Neural crest cell (in vitro differentiated cells): ENCODE measurements around the gene PXMP2. TPM values are rescaled to one million over a fixed set of nuclear protein-coding genes. Genes with fewer than 3 reads are reported as not detected.
A peak's percentile ranks its signal among the peaks of the same experiment; 100 is the strongest.
"Not testable (repeated sequence)": the region's sequence is repeated elsewhere in the genome, so short reads cannot be mapped to it uniquely, and the experiment has no call there.

Experiments
- DNase-seq: peaks from one replicate; pipeline ENCODE4 v3.0.0; 2021; ENCODE audit warnings: low read depth, mixed read lengths, low spot score
- H3K27ac Mint-ChIP-seq: one replicate; pipeline ENCODE4 v1.8.0; 2021; ENCODE audit warnings: mild to moderate bottlenecking, mixed read lengths; ENCODE audit not compliant: unreplicated experiment
- H3K27me3 Mint-ChIP-seq: 2 replicates; pipeline ENCODE4 v1.8.0; 2021; ENCODE audit warnings: low read depth, mild to moderate bottlenecking, mixed read lengths
- H3K36me3 Mint-ChIP-seq: 2 replicates; pipeline ENCODE4 v1.8.0; 2021; ENCODE audit warnings: low read depth, mild to moderate bottlenecking, mixed read lengths
- H3K4me1 Mint-ChIP-seq: 2 replicates; pipeline ENCODE4 v1.8.0; 2021; ENCODE audit warnings: mixed read lengths
- H3K4me3 Mint-ChIP-seq: one replicate; pipeline ENCODE4 v1.8.0; 2021; ENCODE audit warnings: mild to moderate bottlenecking, mixed read lengths
- H3K9me3 Mint-ChIP-seq: 2 replicates; pipeline ENCODE4 v1.8.0; 2021; ENCODE audit warnings: mixed read lengths
- total RNA-seq: library from RNA; stranded (reverse); gene quantifications from 2 replicates; pipeline ENCODE4 v1.2.1, GENCODE V29; 2021
- TF ChIP-seq, protein P1 (sequence below): fragments of 200-600 bp; sonication (generic); conservative IDR thresholded peaks from 2 replicates; pipeline ENCODE4 v1.5.0; 2021; ENCODE audit warnings: antibody characterized with exemption, mild to moderate bottlenecking

PXMP2 gene
- total RNA-seq, 1 donor from 2014 or later = 33.5 TPM

DNA sequence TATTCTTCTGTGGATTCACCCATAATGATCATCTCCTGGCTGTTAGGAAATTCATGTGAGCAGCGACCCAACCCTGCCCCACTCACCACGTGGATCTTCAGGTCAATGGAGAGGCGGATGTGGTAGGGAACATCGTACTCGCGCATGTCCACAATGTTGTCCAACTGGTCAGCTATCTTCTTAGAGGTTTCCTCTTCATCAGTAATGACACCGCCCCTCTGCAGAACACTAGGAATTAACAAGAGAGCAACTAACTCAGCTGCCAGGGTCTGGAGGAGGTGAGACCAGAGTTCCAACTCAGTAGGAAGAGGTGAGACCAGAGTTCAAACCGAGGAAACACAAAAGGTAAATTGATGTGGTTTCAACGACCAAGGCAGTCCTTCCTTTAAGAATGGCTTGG is 9.9 kb upstream of the PXMP2 start:
- no peaks in the 10 kb centered on the region for H3K27me3 Mint-ChIP-seq

DNA sequence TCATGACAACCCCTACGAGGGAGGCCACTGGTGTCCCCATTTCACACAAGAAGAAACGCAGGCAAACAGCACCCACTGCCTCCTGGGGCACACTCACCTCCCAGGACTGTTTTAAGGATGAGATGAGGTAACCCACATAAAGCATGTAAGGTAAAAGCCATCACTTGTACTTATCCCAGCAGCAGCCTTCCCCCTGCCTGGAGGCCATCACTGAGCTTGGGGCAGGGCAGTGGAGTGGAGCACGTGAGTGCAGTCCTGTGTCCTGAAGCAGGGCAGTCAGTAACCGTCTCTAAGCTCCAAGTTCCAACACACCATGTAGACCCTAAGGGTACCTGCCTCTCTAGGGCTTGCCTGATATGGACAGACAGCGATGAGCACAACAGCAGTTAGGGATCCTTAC is 2.0 kb upstream of the PXMP2 start:
- DNase-seq = no peak
- Mint-ChIP-seq H3K9me3 (peaks cover 6% of the 10 kb centered on the region), H3K27ac (peak overlapping the region; percentile 86), H3K27me3 (peaks cover 6% of the 10 kb centered on the region), H3K4me3 (peak overlapping the region; percentile 90), H3K4me1 (peaks cover 24% of the 10 kb centered on the region), H3K36me3 (peaks cover 24% of the 10 kb centered on the region)
- TF ChIP-seq, protein P1, sequence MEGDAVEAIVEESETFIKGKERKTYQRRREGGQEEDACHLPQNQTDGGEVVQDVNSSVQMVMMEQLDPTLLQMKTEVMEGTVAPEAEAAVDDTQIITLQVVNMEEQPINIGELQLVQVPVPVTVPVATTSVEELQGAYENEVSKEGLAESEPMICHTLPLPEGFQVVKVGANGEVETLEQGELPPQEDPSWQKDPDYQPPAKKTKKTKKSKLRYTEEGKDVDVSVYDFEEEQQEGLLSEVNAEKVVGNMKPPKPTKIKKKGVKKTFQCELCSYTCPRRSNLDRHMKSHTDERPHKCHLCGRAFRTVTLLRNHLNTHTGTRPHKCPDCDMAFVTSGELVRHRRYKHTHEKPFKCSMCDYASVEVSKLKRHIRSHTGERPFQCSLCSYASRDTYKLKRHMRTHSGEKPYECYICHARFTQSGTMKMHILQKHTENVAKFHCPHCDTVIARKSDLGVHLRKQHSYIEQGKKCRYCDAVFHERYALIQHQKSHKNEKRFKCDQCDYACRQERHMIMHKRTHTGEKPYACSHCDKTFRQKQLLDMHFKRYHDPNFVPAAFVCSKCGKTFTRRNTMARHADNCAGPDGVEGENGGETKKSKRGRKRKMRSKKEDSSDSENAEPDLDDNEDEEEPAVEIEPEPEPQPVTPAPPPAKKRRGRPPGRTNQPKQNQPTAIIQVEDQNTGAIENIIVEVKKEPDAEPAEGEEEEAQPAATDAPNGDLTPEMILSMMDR = no peak

More for the DNA sequence above, 9.9 kb upstream of the PXMP2 start:
- H3K27ac Mint-ChIP-seq = no peak overlapping the region
- H3K36me3 Mint-ChIP-seq = peaks cover 37% of the 10 kb centered on the region
- H3K9me3 Mint-ChIP-seq = no peaks in the 10 kb centered on the region
- TF ChIP-seq, protein P1 = no peak
- DNase-seq = no peak
- no peak overlapping the region for H3K4me3 Mint-ChIP-seq
- no peaks in the 10 kb centered on the region for H3K4me1 Mint-ChIP-seq

DNA sequence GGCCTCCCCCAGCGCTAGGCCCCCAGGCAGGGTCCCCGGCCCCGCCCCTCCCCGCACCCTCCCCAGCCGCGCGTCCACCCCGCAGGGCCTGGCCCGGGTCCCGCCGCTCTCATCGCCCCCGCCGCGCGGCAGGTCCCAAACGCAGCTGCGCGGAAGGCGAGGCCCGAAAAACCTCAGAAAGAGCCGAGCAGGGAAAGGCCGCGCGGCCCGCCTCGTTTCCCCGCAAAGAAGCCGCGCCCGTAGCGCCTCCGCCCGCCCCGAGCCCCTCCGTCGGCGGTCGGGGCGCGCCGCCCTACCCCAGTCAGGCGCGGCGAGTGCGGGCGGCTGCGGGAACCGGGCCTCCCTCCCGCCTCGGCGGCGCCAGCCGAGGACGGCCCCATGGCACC is 569 bp upstream of the PXMP2 start:
- Mint-ChIP-seq H3K36me3 (peaks cover 27% of the 10 kb centered on the region), H3K27me3 (peaks cover 6% of the 10 kb centered on the region), H3K4me3 (peak overlapping the region; percentile 90), H3K4me1 (peaks cover 24% of the 10 kb centered on the region), H3K27ac (no peak overlapping the region), H3K9me3 (peaks cover 6% of the 10 kb centered on the region)
- no peak for DNase-seq
- TF ChIP-seq, protein P1 = no peak

DNA sequence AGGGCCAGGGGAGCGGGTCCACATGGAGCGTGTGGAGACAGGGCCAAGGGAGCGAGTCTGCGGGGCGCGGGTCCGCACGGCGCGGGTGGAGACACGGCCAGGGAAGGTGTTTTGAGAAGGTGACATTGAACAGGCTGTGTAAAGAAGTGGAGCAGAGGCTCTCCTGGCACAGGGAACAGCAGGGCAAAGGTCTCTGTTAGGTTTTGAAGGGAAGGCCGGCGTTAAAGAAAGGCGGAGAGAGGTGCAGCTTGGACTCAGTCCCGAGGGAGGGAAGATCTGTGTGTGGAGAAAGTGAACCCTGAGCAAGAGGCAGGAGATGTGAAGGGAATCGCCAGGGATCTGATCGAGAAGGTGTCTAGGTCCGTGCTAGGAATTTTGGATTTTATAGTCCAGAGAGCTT is 1.8 kb downstream of the PXMP2 start:
- no peak for DNase-seq
- H3K36me3 Mint-ChIP-seq = peaks cover 20% of the 10 kb centered on the region

DNA sequence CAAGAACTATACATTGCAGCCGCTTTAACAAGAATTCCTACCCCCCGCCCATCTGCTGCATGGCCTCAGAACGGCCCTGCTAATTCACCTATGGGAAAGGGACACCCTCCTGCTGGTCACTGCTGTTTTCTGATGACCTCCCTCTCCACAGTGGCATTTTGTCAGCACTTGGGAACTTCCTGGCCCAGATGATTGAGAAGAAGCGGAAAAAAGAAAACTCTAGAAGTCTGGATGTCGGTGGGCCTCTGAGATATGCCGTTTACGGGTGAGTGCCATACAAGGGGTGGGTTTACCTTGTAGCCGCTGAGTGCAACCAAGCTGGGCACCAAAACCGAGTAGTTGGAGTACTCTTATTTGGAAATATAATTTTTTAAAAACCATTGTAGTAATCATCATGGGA is 2.7 kb downstream of the PXMP2 start:
- DNase-seq = no peak
- Mint-ChIP-seq H3K36me3 (peaks cover 20% of the 10 kb centered on the region), H3K9me3 (no peaks in the 10 kb centered on the region), H3K4me3 (peak overlapping the region; percentile 75), H3K4me1 (peaks cover 22% of the 10 kb centered on the region), H3K27ac (peak overlapping the region; percentile 8), H3K27me3 (peaks cover 6% of the 10 kb centered on the region)
- TF ChIP-seq, protein P1 = no peak

More for the DNA sequence above, 1.8 kb downstream of the PXMP2 start:
- H3K4me1 Mint-ChIP-seq = peaks cover 24% of the 10 kb centered on the region
- peak overlapping the region; percentile 75 for H3K4me3 Mint-ChIP-seq
- no peak overlapping the region for H3K27ac Mint-ChIP-seq
- peaks cover 6% of the 10 kb centered on the region for H3K27me3 Mint-ChIP-seq
- TF ChIP-seq, protein P1 = no peak
- no peaks in the 10 kb centered on the region for H3K9me3 Mint-ChIP-seq

DNA sequence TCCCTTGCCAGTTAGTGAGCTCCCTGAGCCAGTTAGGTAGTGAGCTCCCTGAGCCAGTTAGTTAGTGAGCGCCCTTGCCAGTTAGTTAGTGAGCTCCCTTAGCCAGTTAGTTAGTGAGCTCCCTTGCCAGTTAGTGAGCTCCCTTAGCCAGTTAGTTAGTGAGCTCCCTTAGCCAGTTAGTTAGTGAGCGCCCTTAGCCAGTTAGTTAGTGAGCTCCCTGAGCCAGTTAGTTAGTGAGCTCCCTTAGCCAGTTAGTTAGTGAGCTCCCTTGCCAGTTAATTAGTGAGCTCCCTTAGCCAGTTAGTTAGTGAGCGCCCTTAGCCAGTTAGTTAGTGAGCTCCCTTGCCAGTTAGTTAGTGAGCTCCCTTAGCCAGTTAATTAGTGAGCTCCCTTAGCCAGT is 4.6 kb downstream of the PXMP2 start:
- H3K27ac Mint-ChIP-seq, H3K9me3 Mint-ChIP-seq, H3K27me3 Mint-ChIP-seq, DNase-seq: not testable (repeated sequence)
- Mint-ChIP-seq H3K36me3 (peaks cover 23% of the 10 kb centered on the region), H3K4me1 (peaks cover 11% of the 10 kb centered on the region), H3K4me3 (peak overlapping the region; percentile 56)

DNA sequence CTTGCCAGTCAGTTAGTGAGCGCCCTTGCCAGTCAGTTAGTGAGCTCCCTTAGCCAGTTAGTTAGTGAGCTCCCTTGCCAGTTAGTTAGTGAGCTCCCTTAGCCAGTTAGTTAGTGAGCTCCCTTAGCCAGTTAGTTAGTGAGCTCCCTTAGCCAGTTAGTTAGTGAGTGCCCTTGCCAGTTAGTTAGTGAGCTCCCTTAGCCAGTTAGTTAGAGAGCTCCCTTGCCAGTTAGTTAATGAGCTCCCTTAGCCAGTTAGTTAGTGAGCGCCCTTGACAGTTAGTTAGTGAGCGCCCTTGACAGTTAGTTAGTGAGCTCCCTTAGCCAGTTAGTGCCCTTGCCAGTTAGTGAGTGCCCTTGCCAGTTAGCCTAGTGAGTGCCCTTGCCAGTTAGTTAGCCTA is 7.5 kb downstream of the PXMP2 start:
- not testable (repeated sequence) for H3K27ac Mint-ChIP-seq, H3K27me3 Mint-ChIP-seq, DNase-seq, H3K9me3 Mint-ChIP-seq, H3K4me1 Mint-ChIP-seq
- peaks cover 23% of the 10 kb centered on the region for H3K36me3 Mint-ChIP-seq
- H3K4me3 Mint-ChIP-seq = peak overlapping the region; percentile 42
